ENCODE data around the gene SAMD10.

The SAMD10 gene

GRCh38 chr20:63943808-63944077 is 35.7 kb downstream of the SAMD10 start:
- peaks cover 27% of the 10 kb centered on the region for H3K36me3 Mint-ChIP-seq (ENCODE audit: insufficient read depth)
- no peaks in the 10 kb centered on the region for H3K27me3 Mint-ChIP-seq
- peaks cover 43% of the 10 kb centered on the region for H3K4me1 Mint-ChIP-seq
- peak overlapping the region; percentile 38 for H3K27ac Mint-ChIP-seq (ENCODE audit: low read depth)
- DNase-seq (ENCODE audit: low spot score in 2 of 2) (no peak), ATAC-seq (replicated peaks; ENCODE audit: extremely low read depth, poor library complexity, severe bottlenecking) (no peak)
- no peaks in the 10 kb centered on the region for H3K9me3 Mint-ChIP-seq
- no peak overlapping the region for H3K4me3 Mint-ChIP-seq

- DNase-seq (ENCODE audit: low spot score in 2 of 2) (no peak), ATAC-seq (replicated peaks; ENCODE audit: extremely low read depth, poor library complexity, severe bottlenecking) (no peak)
- H3K27ac Mint-ChIP-seq (ENCODE audit: low read depth), result no peak overlapping the region
- peaks cover 21% of the 10 kb centered on the region for H3K36me3 Mint-ChIP-seq (ENCODE audit: insufficient read depth)
- H3K4me1 Mint-ChIP-seq, result peaks cover 38% of the 10 kb centered on the region
- no peaks in the 10 kb centered on the region for H3K9me3 Mint-ChIP-seq
- no peaks in the 10 kb centered on the region for H3K27me3 Mint-ChIP-seq
- no peak overlapping the region for H3K4me3 Mint-ChIP-seq
Measured at GRCh38 chr20:63942969-63943807, 36.3 kb downstream of the SAMD10 start.

GRCh38 chr20:63942250-63942951 is 37.0 kb downstream of the SAMD10 start:
- Mint-ChIP-seq H3K9me3 (no peaks in the 10 kb centered on the region), H3K4me1 (peaks cover 30% of the 10 kb centered on the region), H3K27me3 (no peaks in the 10 kb centered on the region), H3K27ac (ENCODE audit: low read depth) (peak overlapping the region; percentile 73), H3K4me3 (peak overlapping the region; percentile 43), H3K36me3 (ENCODE audit: insufficient read depth) (peaks cover 24% of the 10 kb centered on the region)
- DNase-seq (ENCODE audit: low spot score in 2 of 2) (no peak), ATAC-seq (replicated peaks; ENCODE audit: extremely low read depth, poor library complexity, severe bottlenecking) (no peak)

GRCh38 chr20:63941282-63942081 is 38.0 kb downstream of the SAMD10 start:
- peak overlapping the region; percentile 43 for H3K4me3 Mint-ChIP-seq
- ATAC-seq (replicated peaks; ENCODE audit: extremely low read depth, poor library complexity, severe bottlenecking), result peak; percentile 84

GRCh38 chr20:63940472-63941266 is 38.8 kb downstream of the SAMD10 start:
- no peaks in the 10 kb centered on the region for H3K27me3 Mint-ChIP-seq
- peak overlapping the region; percentile 43 for H3K4me3 Mint-ChIP-seq
- DNase-seq (ENCODE audit: low spot score in 2 of 2) (peak in 1 of 2 donors; percentile 14), ATAC-seq (replicated peaks; ENCODE audit: extremely low read depth, poor library complexity, severe bottlenecking) (no peak)
- no peak overlapping the region for H3K27ac Mint-ChIP-seq (ENCODE audit: low read depth)
- H3K4me1 Mint-ChIP-seq, result peaks cover 20% of the 10 kb centered on the region
- no peaks in the 10 kb centered on the region for H3K9me3 Mint-ChIP-seq
- peaks cover 33% of the 10 kb centered on the region for H3K36me3 Mint-ChIP-seq (ENCODE audit: insufficient read depth)

More at GRCh38 chr20:63941282-63942081, 38.0 kb downstream of the SAMD10 start:
- peak overlapping the region; percentile 73 for H3K27ac Mint-ChIP-seq (ENCODE audit: low read depth)
- no peaks in the 10 kb centered on the region for H3K9me3 Mint-ChIP-seq
- peaks cover 23% of the 10 kb centered on the region for H3K4me1 Mint-ChIP-seq
- peak; percentile 43 to 74 for DNase-seq (ENCODE audit: low spot score in 2 of 2)
- peaks cover 28% of the 10 kb centered on the region for H3K36me3 Mint-ChIP-seq (ENCODE audit: insufficient read depth)
- H3K27me3 Mint-ChIP-seq, result no peaks in the 10 kb centered on the region

GRCh38 chr20:63940071-63940471 is 39.4 kb downstream of the SAMD10 start:
- Mint-ChIP-seq H3K4me3 (no peak overlapping the region), H3K27ac (ENCODE audit: low read depth) (no peak overlapping the region), H3K27me3 (no peaks in the 10 kb centered on the region), H3K4me1 (peaks cover 19% of the 10 kb centered on the region), H3K9me3 (no peaks in the 10 kb centered on the region), H3K36me3 (ENCODE audit: insufficient read depth) (peaks cover 33% of the 10 kb centered on the region)
- DNase-seq (ENCODE audit: low spot score in 2 of 2), result no peak
- no peak for ATAC-seq (replicated peaks; ENCODE audit: extremely low read depth, poor library complexity, severe bottlenecking)

- Mint-ChIP-seq H3K4me3 (no peak overlapping the region), H3K9me3 (no peaks in the 10 kb centered on the region), H3K36me3 (ENCODE audit: insufficient read depth) (peaks cover 35% of the 10 kb centered on the region)
Measured at GRCh38 chr20:63939061-63939935, 40.1 kb downstream of the SAMD10 start.

GRCh38 chr20:63937596-63937995 is 41.8 kb downstream of the SAMD10 start:
- no peak for ATAC-seq (replicated peaks; ENCODE audit: extremely low read depth, poor library complexity, severe bottlenecking)
- Mint-ChIP-seq H3K27me3 (no peaks in the 10 kb centered on the region), H3K4me3 (no peak overlapping the region), H3K27ac (ENCODE audit: low read depth) (no peak overlapping the region), H3K4me1 (peaks cover 26% of the 10 kb centered on the region), H3K9me3 (no peaks in the 10 kb centered on the region), H3K36me3 (ENCODE audit: insufficient read depth) (peaks cover 30% of the 10 kb centered on the region)
- DNase-seq (ENCODE audit: low spot score in 2 of 2), result no peak

More at GRCh38 chr20:63939061-63939935, 40.1 kb downstream of the SAMD10 start:
- Mint-ChIP-seq H3K27me3 (no peaks in the 10 kb centered on the region), H3K27ac (ENCODE audit: low read depth) (no peak overlapping the region), H3K4me1 (peaks cover 26% of the 10 kb centered on the region)
- DNase-seq (ENCODE audit: low spot score in 2 of 2), result no peak
- ATAC-seq (replicated peaks; ENCODE audit: extremely low read depth, poor library complexity, severe bottlenecking), result no peak

- Mint-ChIP-seq H3K27me3 (no peaks in the 10 kb centered on the region), H3K9me3 (no peaks in the 10 kb centered on the region), H3K27ac (ENCODE audit: low read depth) (no peak overlapping the region), H3K4me3 (no peak overlapping the region), H3K36me3 (ENCODE audit: insufficient read depth) (peaks cover 24% of the 10 kb centered on the region), H3K4me1 (peaks cover 8% of the 10 kb centered on the region)
- no peak for ATAC-seq (replicated peaks; ENCODE audit: extremely low read depth, poor library complexity, severe bottlenecking)
- no peak for DNase-seq (ENCODE audit: low spot score in 2 of 2)
Measured at GRCh38 chr20:63935447-63935846, 44.0 kb downstream of the SAMD10 start.

GRCh38 chr20:63934271-63935068 is 45.0 kb downstream of the SAMD10 start:
- Mint-ChIP-seq H3K4me1 (peaks cover 8% of the 10 kb centered on the region), H3K36me3 (ENCODE audit: insufficient read depth) (peaks cover 28% of the 10 kb centered on the region), H3K9me3 (no peaks in the 10 kb centered on the region), H3K4me3 (no peak overlapping the region), H3K27me3 (no peaks in the 10 kb centered on the region), H3K27ac (ENCODE audit: low read depth) (no peak overlapping the region)
- ATAC-seq (replicated peaks; ENCODE audit: extremely low read depth, poor library complexity, severe bottlenecking) (no peak), DNase-seq (ENCODE audit: low spot score in 2 of 2) (no peak)

GRCh38 chr20:63933646-63934045 is 45.8 kb downstream of the SAMD10 start:
- no peaks in the 10 kb centered on the region for H3K27me3 Mint-ChIP-seq
- peaks cover 34% of the 10 kb centered on the region for H3K36me3 Mint-ChIP-seq (ENCODE audit: insufficient read depth)
- no peak overlapping the region for H3K4me3 Mint-ChIP-seq
- ATAC-seq (replicated peaks; ENCODE audit: extremely low read depth, poor library complexity, severe bottlenecking), result no peak
- H3K4me1 Mint-ChIP-seq, result peaks cover 8% of the 10 kb centered on the region
- no peaks in the 10 kb centered on the region for H3K9me3 Mint-ChIP-seq
- no peak for DNase-seq (ENCODE audit: low spot score in 2 of 2)
- H3K27ac Mint-ChIP-seq (ENCODE audit: low read depth), result no peak overlapping the region

All from central memory CD8-positive, alpha-beta T cell (primary cell).